Right lobe of liver (tissue), 6 donors: Measurements from ENCODE around the gene PDIA2. TPM values are rescaled to one million over a fixed set of nuclear protein-coding genes. Genes with fewer than 3 reads are reported as not detected.

Source experiments
- ATAC-seq, 4 donors: fragments of 200-7000 bp; cut with Tn5 transposase; one replicate each; pipeline ENCODE4 v1.9.1; 2020; ENCODE audit warnings: mild to moderate bottlenecking in 4 of 4, moderate library complexity in 4 of 4
- DNase-seq, 3 donors: peaks; one replicate each; pipeline ENCODE4 v3.0.0-alpha.2; 2020
- H3K27ac ChIP-seq, 3 donors: fragments of 200-600 bp; one replicate each; pipeline ENCODE4 v1.8.0; 2022
- H3K27me3 ChIP-seq, 2 donors: fragments of 200-600 bp; one replicate each; pipeline ENCODE4 v1.8.0; 2022
- H3K36me3 ChIP-seq, 4 donors: fragments of 200-600 bp; sonication (generic) in 1 of 4; one replicate each; pipeline versions ENCODE4 v1.5.1 to v1.8.0; 2017 to 2022; ENCODE audit warnings: control low read depth in 1 of 4
- H3K4me1 ChIP-seq, 4 donors: fragments of 200-600 bp; sonication (generic) in 1 of 4; one replicate each; pipeline versions ENCODE4 v1.5.1 to v1.8.0; 2017 to 2022; ENCODE audit warnings: control low read depth in 1 of 4
- H3K4me3 ChIP-seq, 3 donors: fragments of 200-600 bp; one replicate each; pipeline ENCODE4 v1.8.0; 2022
- H3K9me3 ChIP-seq, 4 donors: fragments of 200-600 bp; sonication (generic) in 1 of 4; one replicate each; pipeline versions ENCODE4 v1.5.1 to v1.8.0; 2017 to 2022; ENCODE audit warnings: control low read depth in 1 of 4
- CTCF ChIP-seq, 4 donors: fragments of 200-600 bp in 3 of 4; fragments of 450-650 bp in 1 of 4; IDR thresholded peaks; one replicate each; pipeline versions ENCODE4 v1.5.1 to v1.8.0; 2016 to 2022; ENCODE audit warnings: antibody characterized with exemption in 4 of 4, mild to moderate bottlenecking in 2 of 4
- POLR2A ChIP-seq: fragments of 450-650 bp; IDR thresholded peaks from one replicate; pipeline ENCODE4 v1.6.1; 2017; ENCODE audit warnings: antibody characterized with exemption, mild to moderate bottlenecking
- WGBS: methylation state at CpG from one replicate; pipeline ENCODE4 v1.1.6; 2018; ENCODE audit warnings: low coverage, low lambda C conversion rate; ENCODE audit not compliant: insufficient coverage; ENCODE audit errors: missing lambda C conversion rate; 5-methylcytosine and 5-hydroxymethylcytosine counted together
- intact Hi-C, 2 donors: fragments of 100-400 bp; cut with DNase I; formaldehyde crosslinking; loops; one replicate each; pipeline versions ENCODE4 v1.11.2 to v1.14.1; 2022
- total RNA-seq, 6 experiments: library from RNA; depleted of rRNA in 2 of 6; stranded (reverse); fragments of >200 nt in 2 of 6; fragmentation: NEBNext Ultra II Directional in 3 of 6; extraction: Animal tissue kit (Norgen Biotek cat#: 25700) in 3 of 6; gene quantifications; one replicate each; pipeline versions ENCODE4 v1.1.0 to v1.2.4, GENCODE V29; 2016 to 2023
- donor health status: DM: no; HTN: yes; CAD: no.
- donor health status: DM: no; HTN: no; CAD: no.
- donor health status: DM: no; HTN: no; CAD: no.
- donor health status: DM: no; HTN: yes; CAD: no.
- donor health status: DM: no; HTN: yes; CAD: no.

The PDIA2 gene
- total RNA-seq, 6 experiments from 2014 or later = not detected

GRCh38 chr16:289395-289997 lies 6.5 kb downstream of the PDIA2 start:
- Histone ChIP-seq H3K4me3 (no peak overlapping the region), H3K9me3 (no peaks in the 10 kb centered on the region), H3K27me3 (no peaks in the 10 kb centered on the region), H3K4me1 (no peaks in the 10 kb centered on the region), H3K36me3 (peaks cover 0 to 4% (median 0%) of the 10 kb centered on the region in 4 donors), H3K27ac (no peak overlapping the region)
- TF ChIP-seq POLR2A = no peak
- no peak for TF ChIP-seq CTCF (IDR thresholded peaks at IDR 0.05)
- no peak for DNase-seq
- no CpG with 5 or more reads among the region's 22 CpGs for WGBS
- intact Hi-C loops = no loop called here
- ATAC-seq = no peak

- ATAC-seq = no peak
- intact Hi-C loops = no loop called here
- Histone ChIP-seq H3K36me3 (peaks cover 0 to 4% (median 0%) of the 10 kb centered on the region in 4 donors), H3K27me3 (no peaks in the 10 kb centered on the region), H3K27ac (no peak overlapping the region), H3K4me3 (no peak overlapping the region), H3K9me3 (no peaks in the 10 kb centered on the region), H3K4me1 (no peaks in the 10 kb centered on the region)
- DNase-seq = no peak
- TF ChIP-seq CTCF (IDR thresholded peaks at IDR 0.05) (no peak), POLR2A (no peak)
- 96% methylated on average over 7 of the region's 25 CpGs for WGBS
These were observed 7.2 kb downstream of the PDIA2 start for GRCh38 chr16:290015-290680.

GRCh38 chr16:290681-291405 lies 7.9 kb downstream of the PDIA2 start:
- no peaks in the 10 kb centered on the region for H3K9me3 ChIP-seq
- peaks cover 0 to 4% (median 0%) of the 10 kb centered on the region in 4 donors for H3K36me3 ChIP-seq
- no peak for DNase-seq
- H3K4me3 ChIP-seq = no peak overlapping the region
- no peak for ATAC-seq
- TF ChIP-seq CTCF (IDR thresholded peaks at IDR 0.05) = no peak
- TF ChIP-seq POLR2A = no peak
- no peaks in the 10 kb centered on the region for H3K27me3 ChIP-seq
- intact Hi-C loops = no loop called here
- WGBS = no CpG with 5 or more reads among the region's 50 CpGs
- no peak overlapping the region for H3K27ac ChIP-seq
- no peaks in the 10 kb centered on the region for H3K4me1 ChIP-seq

- Histone ChIP-seq H3K27ac (no peak overlapping the region), H3K4me1 (no peaks in the 10 kb centered on the region), H3K9me3 (no peaks in the 10 kb centered on the region), H3K4me3 (no peak overlapping the region), H3K27me3 (no peaks in the 10 kb centered on the region), H3K36me3 (peaks cover 0 to 4% (median 0%) of the 10 kb centered on the region in 4 donors)
- WGBS = no CpG with 5 or more reads among the region's 17 CpGs
- ATAC-seq (no peak), DNase-seq (no peak)
- TF ChIP-seq POLR2A = no peak
- no peak for TF ChIP-seq CTCF (IDR thresholded peaks at IDR 0.05)
- intact Hi-C loops = no loop called here
These were observed 8.6 kb downstream of the PDIA2 start for GRCh38 chr16:291539-291938.
